ENCODE measurements around the gene GEMIN5. TPM values are rescaled to one million over a fixed set of nuclear protein-coding genes. Genes with fewer than 3 reads are reported as not detected.

The GEMIN5 gene
- total and polyA plus RNA-seq, 11 donors = 4.1 to 19.3 (median 15.2) TPM

DNA sequence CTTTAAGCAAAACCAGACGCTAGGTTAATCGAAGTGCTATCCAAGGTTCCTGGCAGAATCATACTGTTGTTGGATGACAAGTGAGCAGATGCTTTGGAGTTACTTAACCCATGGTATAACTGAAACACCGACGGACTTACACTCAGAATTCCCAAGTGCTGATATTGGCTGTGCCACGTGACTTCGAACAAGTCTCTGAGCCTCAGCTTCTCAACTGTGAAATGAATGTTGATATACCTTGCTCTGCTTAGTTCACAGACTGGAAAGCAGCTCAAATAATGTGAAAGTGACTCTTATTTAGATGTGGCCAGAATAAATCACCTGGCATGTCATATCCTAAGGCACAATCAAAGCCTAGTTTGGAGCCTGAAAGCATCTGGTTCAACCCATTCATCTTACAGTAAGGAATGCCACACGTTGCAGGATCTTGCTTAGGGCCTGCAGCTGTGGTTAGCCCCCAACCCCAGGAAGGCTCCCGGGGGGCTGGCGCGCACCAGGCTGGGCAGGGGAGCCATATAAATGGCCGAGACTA is 759 bp downstream of the GEMIN5 start:
- Histone ChIP-seq H3K27me3 (no peaks in the 10 kb centered on the region), H3K4me1 (peaks cover 9 to 35% (median 22%) of the 10 kb centered on the region in 12 donors), H3K36me3 (peaks cover 0 to 31% (median 12%) of the 10 kb centered on the region in 9 donors), H3K9me3 (no peaks in the 10 kb centered on the region), H3K27ac (peak overlapping the region in 11 of 12 donors; percentile 16 to 81 (median 63)), H3K4me3 (peak overlapping the region; percentile 44 to 98 (median 82))
- intact Hi-C loops (cut with DNase I) = loop anchor here in 1 of 10 donors (5.0 kb wide), 1 partner anchor 80 kb away; the partner anchor contains the start of gene CNOT8
- WGBS, 4 donors = 13 to 24% (median 18%) methylated on average over 7 to 11 of the region's 11 CpGs
- DNase-seq (no peak), ATAC-seq (no peak)
- TF ChIP-seq, protein P1, sequence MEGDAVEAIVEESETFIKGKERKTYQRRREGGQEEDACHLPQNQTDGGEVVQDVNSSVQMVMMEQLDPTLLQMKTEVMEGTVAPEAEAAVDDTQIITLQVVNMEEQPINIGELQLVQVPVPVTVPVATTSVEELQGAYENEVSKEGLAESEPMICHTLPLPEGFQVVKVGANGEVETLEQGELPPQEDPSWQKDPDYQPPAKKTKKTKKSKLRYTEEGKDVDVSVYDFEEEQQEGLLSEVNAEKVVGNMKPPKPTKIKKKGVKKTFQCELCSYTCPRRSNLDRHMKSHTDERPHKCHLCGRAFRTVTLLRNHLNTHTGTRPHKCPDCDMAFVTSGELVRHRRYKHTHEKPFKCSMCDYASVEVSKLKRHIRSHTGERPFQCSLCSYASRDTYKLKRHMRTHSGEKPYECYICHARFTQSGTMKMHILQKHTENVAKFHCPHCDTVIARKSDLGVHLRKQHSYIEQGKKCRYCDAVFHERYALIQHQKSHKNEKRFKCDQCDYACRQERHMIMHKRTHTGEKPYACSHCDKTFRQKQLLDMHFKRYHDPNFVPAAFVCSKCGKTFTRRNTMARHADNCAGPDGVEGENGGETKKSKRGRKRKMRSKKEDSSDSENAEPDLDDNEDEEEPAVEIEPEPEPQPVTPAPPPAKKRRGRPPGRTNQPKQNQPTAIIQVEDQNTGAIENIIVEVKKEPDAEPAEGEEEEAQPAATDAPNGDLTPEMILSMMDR (IDR thresholded peaks at IDR 0.05) = no peak
- TF ChIP-seq POLR2A (IDR thresholded peaks at IDR 0.05) = no peak

DNA sequence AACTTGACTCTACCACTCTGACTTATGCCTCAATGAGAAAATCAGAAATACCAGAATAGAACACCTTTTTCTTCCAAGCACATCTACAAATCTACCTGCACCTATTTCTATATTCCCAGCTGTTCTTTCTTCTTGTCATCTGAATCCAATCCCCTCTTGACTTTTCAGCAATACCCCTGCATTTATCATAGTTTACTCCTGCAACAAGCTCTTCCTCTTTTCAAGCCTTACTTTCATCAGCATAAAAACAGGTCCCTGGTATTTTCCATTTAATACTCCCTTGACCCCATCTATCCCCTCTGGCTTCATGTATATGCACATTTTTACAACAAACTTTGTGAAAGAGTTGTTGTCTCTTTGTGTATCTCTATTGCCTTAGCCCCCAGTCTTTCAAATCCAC is 3.1 kb downstream of the GEMIN5 start:
- no peak overlapping the region for H3K4me3 ChIP-seq
- H3K27me3 ChIP-seq = no peaks in the 10 kb centered on the region

DNA sequence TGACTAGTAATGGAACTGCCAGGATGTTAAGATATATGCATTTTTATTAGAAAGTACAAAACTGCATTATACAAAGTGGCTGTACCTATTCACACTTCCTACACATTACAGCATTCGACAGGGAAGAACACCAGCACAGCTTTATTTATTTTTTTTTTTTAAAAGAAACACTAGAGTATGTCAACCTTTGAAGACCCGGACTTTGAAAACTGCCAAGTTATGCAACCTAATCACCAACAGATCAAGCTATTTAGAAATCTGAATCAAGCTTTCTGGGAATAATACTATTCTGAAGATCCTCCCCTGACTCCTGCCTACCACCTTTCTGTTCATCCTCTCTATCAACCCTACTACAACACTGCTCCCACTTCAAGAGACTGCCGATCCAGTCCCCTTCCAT is 4.5 kb downstream of the GEMIN5 start:
- intact Hi-C loops (cut with DNase I) = no loop called here
- TF ChIP-seq POLR2A (IDR thresholded peaks at IDR 0.05) = no peak
- TF ChIP-seq, protein P1 (IDR thresholded peaks at IDR 0.05) = no peak
- no peak overlapping the region for H3K27ac ChIP-seq
- peaks cover 0 to 18% (median 14%) of the 10 kb centered on the region in 12 donors for H3K4me1 ChIP-seq
- no peak overlapping the region for H3K4me3 ChIP-seq
- no peak for ATAC-seq
- H3K36me3 ChIP-seq = peaks cover 0 to 65% (median 45%) of the 10 kb centered on the region in 9 donors
- no peak for DNase-seq
- WGBS, 4 donors = 91 to 94% (median 93%) methylated on average over 3 of the region's 3 CpGs
- H3K27me3 ChIP-seq = no peaks in the 10 kb centered on the region
- no peaks in the 10 kb centered on the region for H3K9me3 ChIP-seq

More for the DNA sequence above, 3.1 kb downstream of the GEMIN5 start:
- Histone ChIP-seq H3K4me1 (peaks cover 0 to 20% (median 15%) of the 10 kb centered on the region in 12 donors), H3K36me3 (peaks cover 0 to 54% (median 34%) of the 10 kb centered on the region in 9 donors), H3K9me3 (no peaks in the 10 kb centered on the region), H3K27ac (no peak overlapping the region)
- ATAC-seq = no peak
- DNase-seq = no peak
- TF ChIP-seq, protein P1 (IDR thresholded peaks at IDR 0.05) = no peak
- TF ChIP-seq POLR2A (IDR thresholded peaks at IDR 0.05) = no peak
- intact Hi-C loops (cut with DNase I) = loop anchor here in 1 of 10 donors (5.0 kb wide), 1 partner anchor 78 kb away; the partner anchor contains the start of gene CNOT8

DNA sequence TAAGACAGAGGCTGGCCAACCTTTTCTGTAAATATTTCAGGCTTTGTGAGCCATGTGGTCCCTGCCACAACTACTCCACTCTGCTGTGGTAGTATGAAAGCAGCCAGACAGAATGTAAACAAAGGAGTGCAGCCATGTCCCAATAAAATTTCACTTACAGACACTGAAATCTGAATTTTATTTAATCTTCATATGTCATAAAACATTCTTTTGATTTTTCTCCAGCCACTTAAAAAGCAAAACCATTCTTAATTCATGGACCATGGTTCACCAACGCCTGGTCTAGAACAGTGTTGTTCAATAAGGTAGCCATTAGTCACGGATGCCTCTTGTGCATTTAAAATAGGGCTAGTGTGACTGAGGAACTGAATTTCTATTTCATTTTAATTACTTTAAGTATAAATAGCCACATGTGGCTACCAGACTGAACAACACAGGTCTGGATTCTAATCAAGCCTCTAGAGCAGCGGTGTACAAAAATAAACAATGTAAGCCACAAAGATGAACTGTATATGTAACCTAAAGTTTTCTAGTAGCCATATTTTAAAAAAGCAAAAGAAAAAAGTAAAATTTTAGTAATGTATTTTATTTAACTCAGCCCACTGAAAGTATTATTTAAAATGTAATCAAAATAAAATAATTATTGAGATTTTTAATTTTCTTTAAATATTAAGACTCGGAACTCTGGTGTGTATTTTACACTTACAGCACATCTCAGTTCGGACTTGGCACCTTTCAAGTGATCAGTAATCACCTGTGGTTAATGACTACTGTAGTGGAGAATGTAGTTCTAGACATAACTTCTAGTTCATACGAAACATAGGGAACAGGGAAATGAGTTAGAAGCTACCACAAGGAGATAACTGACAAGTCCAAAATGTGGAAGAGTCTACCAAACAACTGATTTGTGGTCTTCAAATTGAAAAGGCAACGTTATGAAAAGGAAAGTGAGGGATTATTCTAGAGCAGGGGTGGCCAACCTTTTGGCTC is 14.3 kb downstream of the GEMIN5 start:
- ATAC-seq (no peak), DNase-seq (no peak)
- H3K36me3 ChIP-seq = peaks cover 2 to 98% (median 95%) of the 10 kb centered on the region in 9 donors
- intact Hi-C loops (cut with DNase I) = no loop called here
- WGBS, 4 donors = 94 to 95% (median 95%) methylated on average over 7 of the region's 7 CpGs
- TF ChIP-seq, protein P1 (IDR thresholded peaks at IDR 0.05) = no peak
- no peak for TF ChIP-seq POLR2A (IDR thresholded peaks at IDR 0.05)
- no peaks in the 10 kb centered on the region for H3K9me3 ChIP-seq
- H3K27ac ChIP-seq = no peak overlapping the region
- no peaks in the 10 kb centered on the region for H3K27me3 ChIP-seq
- H3K4me3 ChIP-seq = no peak overlapping the region
- no peaks in the 10 kb centered on the region for H3K4me1 ChIP-seq
